SH-SY5Y (cell line): ENCODE measurements around the gene GSTP1.

Experiments used
- GATA2 ChIP-seq: IDR thresholded peaks from 2 replicates; pipeline ENCODE4 v1.6.1; 2011; ENCODE audit warnings: mild to moderate bottlenecking, low read depth, low read length
- GATA3 ChIP-seq: IDR thresholded peaks from 2 replicates; pipeline ENCODE4 v1.6.1; 2011; ENCODE audit warnings: low read depth, mild to moderate bottlenecking, low read length, moderate library complexity

GRCh38 chr11:67592880-67593564 is 9.4 kb downstream of the GSTP1 start:
- TF ChIP-seq GATA2 (no peak), GATA3 (no peak)
